Parietal lobe (tissue), 2 donors: ENCODE measurements around the gene FAM240B. TPM values are rescaled to one million over a fixed set of nuclear protein-coding genes. Genes with fewer than 3 reads are reported as not detected.

Source experiments
- small RNA-seq: library from RNA; depleted of rRNA; stranded (forward); fragments of <200 nt; gene quantifications from one replicate; pipeline ENCODE3, GENCODE V24; 2014; ENCODE audit warnings: low replicate concordance
- total RNA-seq: library from RNA; depleted of rRNA; stranded (reverse); fragments of >200 nt; gene quantifications from one replicate; pipeline ENCODE4 v1.2.3, GENCODE V29; 2014

FAM240B gene
- total RNA-seq, result not detected

GRCh38 chr9:38720083-38720745 is at the start of gene FAM240B:
Gene FAM240B (minus strand): TSS chr9:38720133. CDS start chr9:38703999, 16,134 bp downstream.

Small RNA genes within 50 kb of the gene (small RNA-seq; reads per million reads assigned to genes)
- gene RNU6-765P, result not detected

Other genes starting within 250 kb of the FAM240B start
- 8.1 TPM for gene ANKRD18A, start 99.5 kb downstream of the FAM240B start, total RNA-seq